CD14-positive monocyte (primary cell): Measurements from ENCODE around the gene APBA3. TPM values are rescaled to one million over a fixed set of nuclear protein-coding genes. Genes with fewer than 3 reads are reported as not detected.

Experiments used
- DNase-seq, 3 donors: peaks; one replicate each; pipeline ENCODE4 v3.0.0-alpha.2; 2011 to 2022
- H2AFZ ChIP-seq: 2 replicates; pipeline ENCODE4 v1.6.0; 2012; ENCODE audit warnings: mild to moderate bottlenecking, low read depth, low read length, inconsistent platforms; ENCODE audit not compliant: insufficient read depth, poor library complexity, severe bottlenecking
- H3K27ac ChIP-seq, 2 donors: 1 replicate in 1 of 2; 2 replicates in 1 of 2; pipeline ENCODE4 v1.5.1; 2012 to 2013; ENCODE audit warnings: low read length in 2 of 2, control low read depth in 1 of 2, inconsistent platforms in 1 of 2, low read depth in 1 of 2, mild to moderate bottlenecking in 1 of 2
- H3K27me3 ChIP-seq, 2 donors: one replicate each; pipeline versions ENCODE4 v1.6.0 to v1.6.1; 2011 to 2013; ENCODE audit warnings: low read length in 2 of 2; ENCODE audit not compliant: control insufficient read depth in 2 of 2, insufficient read depth in 2 of 2
- H3K36me3 ChIP-seq, 2 donors: replicated peaks in 1 of 2; 1 replicate in 1 of 2; 2 replicates in 1 of 2; pipeline versions ENCODE4 v1.5.1 to v1.6.1; 2012 to 2013; ENCODE audit warnings: low read length in 2 of 2, control low read depth in 1 of 2, inconsistent platforms in 1 of 2, mild to moderate bottlenecking in 1 of 2; ENCODE audit not compliant: insufficient read depth in 2 of 2, control insufficient read depth in 1 of 2
- H3K4me1 ChIP-seq, 2 donors: 1 replicate in 1 of 2; 2 replicates in 1 of 2; pipeline versions ENCODE4 v1.5.1 to v1.6.1; 2012 to 2013; ENCODE audit warnings: low read length in 2 of 2, control low read depth in 1 of 2, inconsistent platforms in 1 of 2, mild to moderate bottlenecking in 1 of 2, moderate library complexity in 1 of 2; ENCODE audit not compliant: insufficient read depth in 2 of 2, control insufficient read depth in 1 of 2
- H3K4me2 ChIP-seq: replicated peaks from 2 replicates; pipeline ENCODE3; 2012; ENCODE audit warnings: low read length, moderate library complexity, mild to moderate bottlenecking; ENCODE audit not compliant: poor library complexity, severe bottlenecking; ENCODE audit errors: extremely low read depth
- H3K4me3 ChIP-seq, 3 experiments: fragments of 200-600 bp in 1 of 3; sonication (generic) in 1 of 3; replicated peaks in 1 of 3; 1 replicate in 2 of 3; 2 replicates in 1 of 3; pipeline ENCODE4 v1.5.1; 2011 to 2013; ENCODE audit warnings: low read length in 3 of 3, mild to moderate bottlenecking in 3 of 3, control low read depth in 2 of 3, low read depth in 2 of 3, inconsistent platforms in 1 of 3, moderate library complexity in 1 of 3
- H3K79me2 ChIP-seq: 2 replicates; pipeline ENCODE4 v1.6.0; 2012; ENCODE audit warnings: mild to moderate bottlenecking, control low read depth, inconsistent platforms, low read length, moderate library complexity; ENCODE audit not compliant: insufficient read depth
- H3K9ac ChIP-seq: 2 replicates; pipeline ENCODE4 v1.6.0; 2017; ENCODE audit warnings: low read length, mild to moderate bottlenecking; ENCODE audit not compliant: insufficient read depth, poor library complexity, severe bottlenecking
- H3K9me3 ChIP-seq, 2 donors: replicated peaks in 1 of 2; 1 replicate in 1 of 2; 2 replicates in 1 of 2; pipeline versions ENCODE4 v1.5.1 to v1.6.1; 2012 to 2013; ENCODE audit warnings: low read length in 2 of 2, control low read depth in 1 of 2; ENCODE audit not compliant: control insufficient read depth in 1 of 2, insufficient read depth in 1 of 2
- H4K20me1 ChIP-seq: 2 replicates; pipeline ENCODE4 v1.6.0; 2012; ENCODE audit warnings: mild to moderate bottlenecking, low read length, control low read depth, moderate library complexity; ENCODE audit not compliant: insufficient read depth
- H3K27ac Mint-ChIP-seq, 7 donors: one replicate each; pipeline ENCODE4 v1.8.0; 2020; ENCODE audit warnings: mild to moderate bottlenecking in 7 of 7, mixed read lengths in 7 of 7, moderate library complexity in 6 of 7, inconsistent platforms in 2 of 7
- H3K27me3 Mint-ChIP-seq, 3 donors: one replicate each; pipeline ENCODE4 v1.8.0; 2021 to 2022; ENCODE audit warnings: low read depth in 3 of 3, mild to moderate bottlenecking in 3 of 3, mixed read lengths in 3 of 3, moderate library complexity in 3 of 3, inconsistent platforms in 1 of 3
- H3K36me3 Mint-ChIP-seq, 2 donors: one replicate each; pipeline ENCODE4 v1.8.0; 2020; ENCODE audit warnings: mixed read lengths in 2 of 2, inconsistent platforms in 1 of 2, mild to moderate bottlenecking in 1 of 2
- H3K4me1 Mint-ChIP-seq: one replicate; pipeline ENCODE4 v1.8.0; 2020; ENCODE audit warnings: mild to moderate bottlenecking, mixed read lengths
- H3K4me3 Mint-ChIP-seq, 2 donors: one replicate each; pipeline ENCODE4 v1.8.0; 2020; ENCODE audit warnings: mild to moderate bottlenecking in 2 of 2, mixed read lengths in 2 of 2, moderate library complexity in 1 of 2
- H3K9me3 Mint-ChIP-seq, 7 donors: one replicate each; pipeline ENCODE4 v1.8.0; 2020 to 2022; ENCODE audit warnings: mixed read lengths in 7 of 7, mild to moderate bottlenecking in 6 of 7, moderate library complexity in 6 of 7, inconsistent platforms in 2 of 7
- CTCF ChIP-seq: fragments of 200-600 bp; IDR thresholded peaks from one replicate; pipeline ENCODE4 v1.8.0; 2022; ENCODE audit warnings: antibody characterized with exemption, mild to moderate bottlenecking
- WGBS: methylation state at CpG from one replicate; pipeline ENCODE4 v1.1.5; 2013; ENCODE audit warnings: missing lambda C conversion rate; ENCODE audit not compliant: insufficient coverage; 5-methylcytosine and 5-hydroxymethylcytosine counted together
- intact Hi-C, 2 donors: fragments of 100-400 bp; cut with micrococcal nuclease; formaldehyde crosslinking; loops; one replicate each; pipeline versions ENCODE4 v1.15.0 to v1.15.1; 2023
- polyA plus RNA-seq, 3 donors: library from polyadenylated mRNA; depleted of rRNA in 1 of 3; unstranded in 2 of 3; stranded (reverse) in 1 of 3; fragments of 300-500 nt in 2 of 3; fragments of >200 nt in 1 of 3; fragmentation: Illumina TruSeq in 2 of 3; gene quantifications; 1 replicate in 2 of 3; 2 replicates in 1 of 3; pipeline ENCODE4 v1.2.3, GENCODE V29; 2012 to 2021

APBA3 gene
- polyA plus RNA-seq, 3 donors = 14.5 to 23.1 (median 16.1) TPM

- Mint-ChIP-seq H3K9me3 (peaks cover 19 to 35% (median 23%) of the 10 kb centered on the region in 7 donors), H3K4me3 (no peak overlapping the region), H3K4me1 (peaks cover 9% of the 10 kb centered on the region), H3K27me3 (peaks cover 16 to 27% (median 17%) of the 10 kb centered on the region in 3 donors), H3K27ac (peak overlapping the region in 1 of 7 donors; percentile 52), H3K36me3 (peaks cover 1 to 7% of the 10 kb centered on the region in 2 donors)
- H3K9me3 ChIP-seq = peaks cover 22 to 32% of the 10 kb centered on the region in 2 donors
- peaks cover 0 to 13% of the 10 kb centered on the region in 2 donors for H3K27me3 ChIP-seq
- H3K4me3 ChIP-seq = no peak overlapping the region
- H3K4me2 ChIP-seq = no peak overlapping the region
- no peak overlapping the region for H3K27ac ChIP-seq
- no peaks in the 10 kb centered on the region for H3K36me3 ChIP-seq
- no peaks in the 10 kb centered on the region for H4K20me1 ChIP-seq
- peak; percentile 16 for TF ChIP-seq CTCF
- H3K4me1 ChIP-seq = peaks cover 7 to 15% of the 10 kb centered on the region in 2 donors
- intact Hi-C loops = no loop called here
- H2AFZ ChIP-seq = no peak overlapping the region
- DNase-seq = no peak
- no peak overlapping the region for H3K9ac ChIP-seq
- 95% methylated on average over 32 of the region's 49 CpGs for WGBS
- no peaks in the 10 kb centered on the region for H3K79me2 ChIP-seq
Measured at GRCh38 chr19:3783660-3784584, 22.4 kb upstream of the APBA3 start.

- no peak overlapping the region for H3K27ac ChIP-seq
- H3K4me1 Mint-ChIP-seq = peaks cover 9% of the 10 kb centered on the region
- peaks cover 0 to 13% of the 10 kb centered on the region in 2 donors for H3K27me3 ChIP-seq
- no peaks in the 10 kb centered on the region for H3K36me3 ChIP-seq
- H3K27me3 Mint-ChIP-seq = peaks cover 14 to 27% (median 17%) of the 10 kb centered on the region in 3 donors
- H3K79me2 ChIP-seq = no peaks in the 10 kb centered on the region
- DNase-seq = no peak
- no peak overlapping the region for H2AFZ ChIP-seq
- no peak overlapping the region for H3K4me3 ChIP-seq
- peak overlapping the region in 1 of 7 donors; percentile 45 for H3K27ac Mint-ChIP-seq
- WGBS = 90% methylated on average over 7 of the region's 13 CpGs
- H3K4me3 Mint-ChIP-seq = no peak overlapping the region
- H3K9ac ChIP-seq = no peak overlapping the region
- no peak for TF ChIP-seq CTCF
- H3K4me1 ChIP-seq = peaks cover 7 to 15% of the 10 kb centered on the region in 2 donors
- H3K9me3 ChIP-seq = peaks cover 22 to 32% of the 10 kb centered on the region in 2 donors
- no peaks in the 10 kb centered on the region for H4K20me1 ChIP-seq
- peaks cover 19 to 35% (median 23%) of the 10 kb centered on the region in 7 donors for H3K9me3 Mint-ChIP-seq
- intact Hi-C loops = no loop called here
- H3K36me3 Mint-ChIP-seq = peaks cover 1 to 7% of the 10 kb centered on the region in 2 donors
- H3K4me2 ChIP-seq = no peak overlapping the region
Measured at GRCh38 chr19:3782903-3783302, 21.4 kb upstream of the APBA3 start.
